Ovary (tissue), 9 donors: ENCODE measurements around the gene SLC24A4. TPM values are rescaled to one million over a fixed set of nuclear protein-coding genes. Genes with fewer than 3 reads are reported as not detected.
A peak's percentile ranks its signal among the peaks of the same experiment; 100 is the strongest.

Experiments used
- DNase-seq, 5 donors: peaks; one replicate each; pipeline ENCODE4 v3.0.0-alpha.2; 2019 to 2020
- H3K27ac ChIP-seq, 2 donors: fragments of 200-600 bp; one replicate each; pipeline versions ENCODE4 v1.5.1 to v1.8.0; 2019 to 2022
- H3K27me3 ChIP-seq: fragments of 200-600 bp; one replicate; pipeline ENCODE4 v1.8.0; 2022
- H3K36me3 ChIP-seq: fragments of 200-600 bp; sonication (generic); one replicate; pipeline ENCODE4 v1.5.1; 2019
- H3K4me1 ChIP-seq: one replicate; pipeline ENCODE4 v1.8.1; 2013; ENCODE audit warnings: mild to moderate bottlenecking, moderate library complexity; ENCODE audit not compliant: insufficient read depth
- H3K4me3 ChIP-seq: fragments of 200-600 bp; sonication (generic); one replicate; pipeline ENCODE4 v1.5.1; 2017
- H3K9me3 ChIP-seq, 2 donors: fragments of 200-600 bp in 1 of 2; sonication (generic) in 1 of 2; one replicate each; pipeline versions ENCODE4 v1.5.1 to v1.8.1; 2013 to 2019; ENCODE audit warnings: mild to moderate bottlenecking in 1 of 2, moderate library complexity in 1 of 2
- CTCF ChIP-seq, 3 donors: fragments of 450-650 bp in 2 of 3; fragments of 200-600 bp in 1 of 3; IDR thresholded peaks; one replicate each; pipeline versions ENCODE4 v1.5.1 to v1.8.0; 2016 to 2022; ENCODE audit warnings: antibody characterized with exemption in 3 of 3, mild to moderate bottlenecking in 1 of 3
- EP300 ChIP-seq: sonication (generic); formaldehyde crosslinking; IDR thresholded peaks from one replicate; pipeline ENCODE4 v1.6.1; 2017; ENCODE audit warnings: antibody characterized with exemption
- POLR2A ChIP-seq: fragments of 450-650 bp; IDR thresholded peaks from one replicate; pipeline ENCODE4 v1.6.1; 2017; ENCODE audit warnings: antibody characterized with exemption, mild to moderate bottlenecking, moderate library complexity
- WGBS, 3 donors: extraction: QIAGEN DNeasy Blood & Tissue Kit in 1 of 3; methylation state at CpG; one replicate each; pipeline versions ENCODE4 v1.1.5 to v1.1.7; 2013 to 2017; 5-methylcytosine and 5-hydroxymethylcytosine counted together
- intact Hi-C, 4 donors: fragments of 100-400 bp; cut with DNase I; formaldehyde crosslinking; loops; one replicate each; pipeline versions ENCODE4 v1.11.0 to v1.15.1; 2022 to 2023
- polyA plus RNA-seq, 2 donors: library from polyadenylated mRNA; stranded (reverse); fragments of 200-250 nt in 1 of 2; fragments of 350-450 nt in 1 of 2; fragmentation: Illumina TruSeq in 1 of 2; extraction: RNeasy Lipid Tissue Mini Kit (QIAGEN cat#74804) in 1 of 2; gene quantifications; one replicate each; pipeline ENCODE4 v1.2.3, GENCODE V29; 2013 to 2014
- total RNA-seq, 7 donors: library from RNA; depleted of rRNA in 2 of 7; stranded (reverse); fragments of >200 nt in 2 of 7; fragmentation: NEBNext Ultra II Directional in 3 of 7; extraction: Animal tissue kit (Norgen Biotek cat#: 25700) in 3 of 7; gene quantifications; one replicate each; pipeline versions ENCODE4 v1.1.0 to v1.2.4, GENCODE V29; 2016 to 2023
- donor health status: DM: no; HTN: no; CAD: no; lungs with moderate emphysema.
- donor health status: DM: no; HTN: no; CAD: no.
- donor health status: Bipolar disorder and iron deficiency.
- donor health status: DM: yes; HTN: yes; CAD: no.
- donor health status: DM: no; HTN: no; CAD: no.
- donor health status: DM: yes; HTN: yes; CAD: no.

SLC24A4 gene
- total and polyA plus RNA-seq, 9 donors, result 0.10 to 0.98 (median 0.24) TPM

- H3K27ac ChIP-seq, result no peak overlapping the region
- no peak for TF ChIP-seq POLR2A
- no peak for TF ChIP-seq EP300
- TF ChIP-seq CTCF (IDR thresholded peaks at IDR 0.05), result no peak
- intact Hi-C loops, result no loop called here
These were observed 215.5 kb downstream of the SLC24A4 start for GRCh38 chr14:92538412-92538985.

GRCh38 chr14:92539419-92539818 lies 216.5 kb downstream of the SLC24A4 start:
- DNase-seq, result no peak
- no peak for TF ChIP-seq CTCF (IDR thresholded peaks at IDR 0.05)
- peak overlapping the region; percentile 41 to 84 for H3K27ac ChIP-seq
- no peak overlapping the region for H3K4me3 ChIP-seq
- H3K27me3 ChIP-seq, result no peaks in the 10 kb centered on the region
- no peaks in the 10 kb centered on the region for H3K36me3 ChIP-seq
- intact Hi-C loops, result no loop called here
- peaks cover 15% of the 10 kb centered on the region for H3K4me1 ChIP-seq
- WGBS, 3 donors, result 94 to 96% (median 94%) methylated on average over 3 of the region's 3 CpGs
- no peaks in the 10 kb centered on the region for H3K9me3 ChIP-seq

More at GRCh38 chr14:92538412-92538985, 215.5 kb downstream of the SLC24A4 start:
- DNase-seq, result no peak
- H3K36me3 ChIP-seq, result no peaks in the 10 kb centered on the region
- 77 to 94% (median 80%) methylated on average over 6 of the region's 6 CpGs for WGBS, 3 donors
- H3K4me3 ChIP-seq, result no peak overlapping the region
- peaks cover 15% of the 10 kb centered on the region for H3K4me1 ChIP-seq
- no peaks in the 10 kb centered on the region for H3K9me3 ChIP-seq
- H3K27me3 ChIP-seq, result no peaks in the 10 kb centered on the region

- no peak overlapping the region for H3K4me3 ChIP-seq
- intact Hi-C loops, result no loop called here
- peaks cover 15% of the 10 kb centered on the region for H3K4me1 ChIP-seq
- no peaks in the 10 kb centered on the region for H3K36me3 ChIP-seq
- TF ChIP-seq CTCF (IDR thresholded peaks at IDR 0.05) (no peak), EP300 (no peak), POLR2A (no peak)
- 64 to 67% (median 67%) methylated on average over 12 of the region's 12 CpGs for WGBS, 3 donors
- H3K27ac ChIP-seq, result peak overlapping the region; percentile 41 to 84
- no peaks in the 10 kb centered on the region for H3K9me3 ChIP-seq
- no peaks in the 10 kb centered on the region for H3K27me3 ChIP-seq
- peak in 3 of 5 donors; percentile 18 to 58 (median 40) for DNase-seq
These were observed 216.9 kb downstream of the SLC24A4 start for GRCh38 chr14:92539875-92540274.

- intact Hi-C loops, result no loop called here
- DNase-seq, result peak; percentile 93 to 96 (median 95)
- Histone ChIP-seq H3K9me3 (no peaks in the 10 kb centered on the region), H3K27me3 (no peaks in the 10 kb centered on the region), H3K4me3 (no peak overlapping the region), H3K27ac (peak overlapping the region; percentile 41 to 84), H3K36me3 (no peaks in the 10 kb centered on the region), H3K4me1 (peaks cover 15% of the 10 kb centered on the region)
- no peak for TF ChIP-seq POLR2A
- TF ChIP-seq CTCF (IDR thresholded peaks at IDR 0.05), result no peak
- TF ChIP-seq EP300, result no peak
- WGBS, 3 donors, result 1 to 2% (median 1%) methylated on average over 6 of the region's 6 CpGs
These were observed 217.6 kb downstream of the SLC24A4 start for GRCh38 chr14:92540472-92541048.
